Neural cell (in vitro differentiated cells): ENCODE measurements around the gene LZTFL1.

Experiments used
- EP300 ChIP-seq: fragments of 450-650 bp; conservative IDR thresholded peaks from 2 replicates; pipeline ENCODE4 v1.6.1; 2014; ENCODE audit warnings: antibody characterized with exemption, mild to moderate bottlenecking, moderate library complexity; ENCODE audit not compliant: poor library complexity, severe bottlenecking
- EZH2 ChIP-seq: fragments of 200-600, 300-800 bp; shearing (Covaris generic), sonication (generic); IDR thresholded peaks from 2 replicates; pipeline ENCODE4 v1.6.1; 2014; ENCODE audit warnings: antibody characterized with exemption, low read length, borderline replicate concordance, mild to moderate bottlenecking; ENCODE audit not compliant: insufficient read depth, poor library complexity, severe bottlenecking
- RAD21 ChIP-seq: fragments of 450-650 bp; conservative IDR thresholded peaks from 2 replicates; pipeline ENCODE4 v1.6.1; 2014; ENCODE audit warnings: antibody characterized with exemption, mild to moderate bottlenecking, moderate library complexity
- TF ChIP-seq, protein P1 (sequence below): fragments of 450-650 bp; IDR thresholded peaks from 2 replicates; pipeline ENCODE4 v1.5.1; 2014; ENCODE audit warnings: antibody characterized with exemption, mild to moderate bottlenecking, moderate library complexity; ENCODE audit not compliant: poor library complexity, severe bottlenecking

DNA sequence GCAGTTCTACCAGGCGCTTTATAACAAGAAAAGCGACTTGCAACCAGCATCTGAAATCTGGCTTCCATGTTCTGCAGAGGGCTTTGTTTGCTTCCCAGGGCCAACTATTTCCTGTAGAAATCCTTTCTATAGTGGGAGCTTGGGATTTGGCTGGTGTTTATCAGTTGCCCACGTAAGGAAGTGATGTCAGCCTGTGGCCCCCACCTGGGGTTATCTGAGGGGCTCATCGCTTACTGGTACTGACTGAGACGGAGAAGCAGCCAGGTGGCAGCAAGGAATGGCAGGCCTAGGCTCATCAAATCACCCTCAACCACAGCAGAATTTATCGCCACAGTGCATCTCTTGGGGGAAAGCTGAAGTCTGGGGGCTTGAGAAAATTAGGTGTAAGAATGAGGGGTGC lies 29.9 kb upstream of the LZTFL1 start:
- TF ChIP-seq, protein P1, sequence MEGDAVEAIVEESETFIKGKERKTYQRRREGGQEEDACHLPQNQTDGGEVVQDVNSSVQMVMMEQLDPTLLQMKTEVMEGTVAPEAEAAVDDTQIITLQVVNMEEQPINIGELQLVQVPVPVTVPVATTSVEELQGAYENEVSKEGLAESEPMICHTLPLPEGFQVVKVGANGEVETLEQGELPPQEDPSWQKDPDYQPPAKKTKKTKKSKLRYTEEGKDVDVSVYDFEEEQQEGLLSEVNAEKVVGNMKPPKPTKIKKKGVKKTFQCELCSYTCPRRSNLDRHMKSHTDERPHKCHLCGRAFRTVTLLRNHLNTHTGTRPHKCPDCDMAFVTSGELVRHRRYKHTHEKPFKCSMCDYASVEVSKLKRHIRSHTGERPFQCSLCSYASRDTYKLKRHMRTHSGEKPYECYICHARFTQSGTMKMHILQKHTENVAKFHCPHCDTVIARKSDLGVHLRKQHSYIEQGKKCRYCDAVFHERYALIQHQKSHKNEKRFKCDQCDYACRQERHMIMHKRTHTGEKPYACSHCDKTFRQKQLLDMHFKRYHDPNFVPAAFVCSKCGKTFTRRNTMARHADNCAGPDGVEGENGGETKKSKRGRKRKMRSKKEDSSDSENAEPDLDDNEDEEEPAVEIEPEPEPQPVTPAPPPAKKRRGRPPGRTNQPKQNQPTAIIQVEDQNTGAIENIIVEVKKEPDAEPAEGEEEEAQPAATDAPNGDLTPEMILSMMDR, result no peak
- TF ChIP-seq EP300 (no peak), EZH2 (no peak), RAD21 (no peak)
